Measurements from ENCODE around the gene PCDHGA12. TPM values are rescaled to one million over a fixed set of nuclear protein-coding genes. Genes with fewer than 3 reads are reported as not detected.

PCDHGA12 gene
- total RNA-seq, 1 donor from 2014 or later = 10.6 TPM

DNA sequence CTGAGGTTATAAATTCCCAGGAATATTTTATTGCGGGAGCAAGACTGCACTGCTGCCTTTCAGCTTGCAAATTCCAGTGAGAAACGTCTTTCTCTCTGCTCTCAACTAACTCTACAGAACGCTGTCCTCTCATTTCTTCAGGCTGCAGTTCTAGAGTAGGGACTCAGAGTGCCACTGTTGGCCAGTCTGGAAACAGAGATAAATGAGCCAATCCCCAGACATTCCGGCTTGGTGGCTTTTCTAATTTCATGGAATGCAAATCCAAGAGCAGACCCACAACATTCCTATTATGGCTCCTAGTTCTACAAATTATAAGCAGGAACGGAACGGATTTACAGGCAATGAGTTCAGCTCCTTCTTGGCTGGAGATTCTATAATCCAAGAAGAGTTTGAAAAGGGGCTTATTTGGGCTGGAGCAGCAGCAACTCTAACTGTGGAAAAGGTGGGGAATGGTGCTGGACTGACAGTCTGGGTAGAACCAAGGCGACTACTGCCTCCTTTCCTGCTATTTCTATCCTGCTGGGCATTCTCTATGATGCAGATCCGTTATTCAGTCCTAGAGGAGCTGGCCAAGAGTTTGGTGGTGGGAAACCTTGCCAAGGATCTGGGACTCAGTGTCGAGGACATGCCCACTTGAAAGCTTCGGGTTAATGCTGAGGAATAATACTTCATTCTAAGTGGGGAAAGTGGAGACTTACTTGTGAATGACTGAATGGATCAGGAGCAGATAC lies 9.3 kb downstream of the PCDHGA12 start:
- Histone ChIP-seq H3K27ac (no peak overlapping the region), H3K27me3 (no peaks in the 10 kb centered on the region), H3K9me3 (peaks cover 53% of the 10 kb centered on the region), H3K36me3 (peaks cover 0 to 17% of the 10 kb centered on the region in 2 donors), H3K4me3 (no peak overlapping the region), H3K4me1 (no peaks in the 10 kb centered on the region)
- intact Hi-C loops (cut with DNase I) = no loop called here
- DNase-seq (ENCODE audit: extremely low spot score in 2 of 2) = no peak
- TF ChIP-seq, protein P1, sequence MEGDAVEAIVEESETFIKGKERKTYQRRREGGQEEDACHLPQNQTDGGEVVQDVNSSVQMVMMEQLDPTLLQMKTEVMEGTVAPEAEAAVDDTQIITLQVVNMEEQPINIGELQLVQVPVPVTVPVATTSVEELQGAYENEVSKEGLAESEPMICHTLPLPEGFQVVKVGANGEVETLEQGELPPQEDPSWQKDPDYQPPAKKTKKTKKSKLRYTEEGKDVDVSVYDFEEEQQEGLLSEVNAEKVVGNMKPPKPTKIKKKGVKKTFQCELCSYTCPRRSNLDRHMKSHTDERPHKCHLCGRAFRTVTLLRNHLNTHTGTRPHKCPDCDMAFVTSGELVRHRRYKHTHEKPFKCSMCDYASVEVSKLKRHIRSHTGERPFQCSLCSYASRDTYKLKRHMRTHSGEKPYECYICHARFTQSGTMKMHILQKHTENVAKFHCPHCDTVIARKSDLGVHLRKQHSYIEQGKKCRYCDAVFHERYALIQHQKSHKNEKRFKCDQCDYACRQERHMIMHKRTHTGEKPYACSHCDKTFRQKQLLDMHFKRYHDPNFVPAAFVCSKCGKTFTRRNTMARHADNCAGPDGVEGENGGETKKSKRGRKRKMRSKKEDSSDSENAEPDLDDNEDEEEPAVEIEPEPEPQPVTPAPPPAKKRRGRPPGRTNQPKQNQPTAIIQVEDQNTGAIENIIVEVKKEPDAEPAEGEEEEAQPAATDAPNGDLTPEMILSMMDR (IDR thresholded peaks at IDR 0.05) = no peak
- no peak for TF ChIP-seq POLR2AphosphoS5 (IDR thresholded peaks at IDR 0.05; ENCODE audit: insufficient read depth in 1 of 2, low read depth in 1 of 2)
- TF ChIP-seq POLR2A (IDR thresholded peaks at IDR 0.05) = no peak

DNA sequence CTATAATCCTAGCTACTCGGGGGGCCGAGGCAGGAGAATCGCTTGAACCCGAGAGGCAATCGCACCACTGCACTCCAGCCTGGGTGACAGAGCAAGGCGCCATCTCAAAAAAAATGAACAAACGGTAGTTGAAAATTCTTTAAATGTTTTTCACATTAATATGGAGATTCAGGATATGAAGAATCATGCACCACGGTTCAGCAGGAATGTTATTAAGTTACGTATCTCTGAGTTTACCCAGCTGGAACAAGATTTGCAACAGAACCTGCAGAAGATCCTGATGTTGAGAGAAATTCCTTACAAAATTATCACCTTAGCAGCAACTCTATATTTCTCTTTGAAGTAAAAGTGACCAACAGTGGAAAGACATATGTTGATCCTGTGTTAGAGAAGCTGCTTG lies 10.0 kb downstream of the PCDHGA12 start:
- Histone ChIP-seq H3K27me3 (no peaks in the 10 kb centered on the region), H3K9me3 (peaks cover 52% of the 10 kb centered on the region), H3K36me3 (peaks cover 0 to 12% of the 10 kb centered on the region in 2 donors), H3K27ac (no peak overlapping the region), H3K4me1 (no peaks in the 10 kb centered on the region), H3K4me3 (no peak overlapping the region)
- intact Hi-C loops (cut with DNase I) = no loop called here
- TF ChIP-seq POLR2AphosphoS5 (IDR thresholded peaks at IDR 0.05; ENCODE audit: insufficient read depth in 1 of 2, low read depth in 1 of 2) = no peak
- no peak for TF ChIP-seq POLR2A (IDR thresholded peaks at IDR 0.05)
- TF ChIP-seq, protein P1 (IDR thresholded peaks at IDR 0.05) = no peak
- no peak for DNase-seq (ENCODE audit: extremely low spot score in 2 of 2)

DNA sequence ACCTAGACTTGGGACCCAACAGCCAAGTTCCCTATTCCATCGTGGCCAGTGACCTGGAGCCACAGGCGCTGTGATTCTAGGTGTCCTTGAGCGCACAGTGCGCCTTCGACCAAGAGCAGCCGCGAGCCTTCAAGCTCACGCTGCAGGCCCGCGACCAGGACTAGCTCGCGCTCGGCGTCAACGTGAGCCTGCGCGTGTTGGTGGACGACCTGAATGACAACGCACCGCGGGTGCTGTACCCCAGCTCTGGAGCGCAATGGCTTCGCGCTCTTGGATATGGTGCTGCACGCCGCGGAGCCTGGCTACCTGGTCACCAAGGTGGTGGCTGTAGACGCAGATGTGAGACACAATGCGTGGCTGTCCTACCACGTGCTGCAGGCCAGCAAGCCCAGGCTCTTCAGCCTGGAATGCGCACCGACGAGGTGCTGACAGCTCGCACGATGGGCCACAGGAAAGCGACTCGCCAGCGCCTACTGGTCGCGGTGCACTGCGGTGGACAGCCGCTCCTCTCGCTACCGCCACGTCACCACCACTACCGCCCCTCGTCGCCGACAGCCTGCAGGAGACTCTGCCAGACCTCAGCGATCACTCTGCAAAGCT lies 11.4 kb downstream of the PCDHGA12 start:
- no peak for TF ChIP-seq POLR2A (IDR thresholded peaks at IDR 0.05)
- TF ChIP-seq, protein P1 (IDR thresholded peaks at IDR 0.05) = no peak
- no peak for TF ChIP-seq POLR2AphosphoS5 (IDR thresholded peaks at IDR 0.05; ENCODE audit: insufficient read depth in 1 of 2, low read depth in 1 of 2)
- Histone ChIP-seq H3K4me1 (no peaks in the 10 kb centered on the region), H3K4me3 (no peak overlapping the region), H3K27me3 (no peaks in the 10 kb centered on the region), H3K36me3 (peaks cover 0 to 11% of the 10 kb centered on the region in 2 donors), H3K27ac (no peak overlapping the region), H3K9me3 (peaks cover 42% of the 10 kb centered on the region)
- intact Hi-C loops (cut with DNase I) = no loop called here
- no peak for DNase-seq (ENCODE audit: extremely low spot score in 2 of 2)

DNA sequence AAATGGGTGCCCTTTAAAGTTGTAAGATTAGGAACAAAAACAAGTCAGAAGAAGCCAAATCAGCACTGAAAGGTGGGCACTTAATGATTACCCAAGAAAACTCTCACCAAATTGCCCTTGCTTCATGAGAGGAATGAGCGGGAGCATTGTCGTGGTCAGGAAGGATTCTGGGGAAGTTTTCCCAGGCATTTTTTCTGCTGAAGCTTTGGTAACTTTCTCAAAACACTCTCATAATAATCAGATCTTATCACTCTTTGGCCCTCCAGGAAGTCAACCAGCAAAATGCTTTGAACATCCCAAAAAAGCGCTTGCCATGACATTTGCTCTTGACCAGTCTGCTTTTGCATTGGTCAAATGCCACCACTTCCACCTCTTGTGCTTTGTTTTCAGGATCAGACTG lies 35.0 kb downstream of the PCDHGA12 start:
- no peaks in the 10 kb centered on the region for H3K4me1 ChIP-seq
- no peaks in the 10 kb centered on the region for H3K9me3 ChIP-seq
- TF ChIP-seq, protein P1 (IDR thresholded peaks at IDR 0.05) = no peak
- no peak for TF ChIP-seq POLR2A (IDR thresholded peaks at IDR 0.05)
- TF ChIP-seq POLR2AphosphoS5 (IDR thresholded peaks at IDR 0.05; ENCODE audit: insufficient read depth in 1 of 2, low read depth in 1 of 2) = no peak
- no peaks in the 10 kb centered on the region for H3K36me3 ChIP-seq
- H3K4me3 ChIP-seq = no peak overlapping the region
- H3K27me3 ChIP-seq = no peaks in the 10 kb centered on the region
- intact Hi-C loops (cut with DNase I) = no loop called here
- DNase-seq (ENCODE audit: extremely low spot score in 2 of 2) = no peak
- H3K27ac ChIP-seq = no peak overlapping the region

DNA sequence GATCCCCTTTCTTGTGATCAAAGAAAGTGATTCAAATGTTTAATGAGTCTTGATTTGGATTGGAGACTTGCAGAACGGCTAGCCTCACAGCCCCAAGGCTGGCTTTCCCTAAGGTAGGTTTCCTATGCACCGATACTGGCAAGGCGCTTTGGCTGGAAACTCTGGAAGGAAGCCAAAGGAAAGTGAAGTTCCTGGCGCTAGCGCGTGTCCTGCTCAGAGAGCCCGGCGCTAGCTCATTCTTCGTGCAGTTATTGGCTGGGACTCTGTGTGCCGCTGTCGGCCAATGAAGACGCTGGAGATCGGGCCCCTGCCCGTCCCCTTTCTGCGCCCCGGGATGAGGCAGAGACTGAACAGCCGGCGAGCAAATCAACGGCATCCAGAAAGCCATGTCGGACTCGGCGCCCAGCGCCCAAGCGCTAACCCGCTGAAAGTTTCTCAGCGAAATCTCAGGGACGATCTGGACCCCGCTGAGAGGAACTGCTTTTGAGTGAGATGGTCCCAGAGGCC lies 45.4 kb downstream of the PCDHGA12 start, which contains the start of gene PCDHGC3:
PCDHGC3 (plus strand) TSS at position 342 of the 507 bp plus-strand sequence; CDS start at position 493, 151 bp downstream.
- peak within 1 kb of the TSS; percentile 71 to 76 for H3K4me3 ChIP-seq
- H3K27ac ChIP-seq = peak within 1 kb of the TSS; percentile 96
- peaks cover 0 to 5% of the 10 kb centered on the region in 2 donors for H3K36me3 ChIP-seq
- H3K27me3 ChIP-seq = no peaks in the 10 kb centered on the region
- H3K9me3 ChIP-seq = no peaks in the 10 kb centered on the region
- DNase-seq (ENCODE audit: extremely low spot score in 2 of 2) = peak in 1 of 2 donors; percentile 97
- intact Hi-C loops (cut with DNase I) = loop anchor here (2.0 kb wide), 1 partner anchor 51 kb away; no protein-coding TSS in a partner anchor
- peak in 1 of 2 donors; percentile 73 for TF ChIP-seq POLR2A (IDR thresholded peaks at IDR 0.05)
- TF ChIP-seq, protein P1 (IDR thresholded peaks at IDR 0.05) = peak; percentile 26 to 65 (median 37)
- TF ChIP-seq POLR2AphosphoS5 (IDR thresholded peaks at IDR 0.05; ENCODE audit: insufficient read depth in 1 of 2, low read depth in 1 of 2) = peak; percentile 84 to 93
- peaks cover 41% of the 10 kb centered on the region for H3K4me1 ChIP-seq
